ENCODE data around the gene IRF6. TPM values are rescaled to one million over a fixed set of nuclear protein-coding genes. Genes with fewer than 3 reads are reported as not detected.

IRF6 gene
- total RNA-seq, 1 experiment from 2014 or later: 44.1 TPM

DNA sequence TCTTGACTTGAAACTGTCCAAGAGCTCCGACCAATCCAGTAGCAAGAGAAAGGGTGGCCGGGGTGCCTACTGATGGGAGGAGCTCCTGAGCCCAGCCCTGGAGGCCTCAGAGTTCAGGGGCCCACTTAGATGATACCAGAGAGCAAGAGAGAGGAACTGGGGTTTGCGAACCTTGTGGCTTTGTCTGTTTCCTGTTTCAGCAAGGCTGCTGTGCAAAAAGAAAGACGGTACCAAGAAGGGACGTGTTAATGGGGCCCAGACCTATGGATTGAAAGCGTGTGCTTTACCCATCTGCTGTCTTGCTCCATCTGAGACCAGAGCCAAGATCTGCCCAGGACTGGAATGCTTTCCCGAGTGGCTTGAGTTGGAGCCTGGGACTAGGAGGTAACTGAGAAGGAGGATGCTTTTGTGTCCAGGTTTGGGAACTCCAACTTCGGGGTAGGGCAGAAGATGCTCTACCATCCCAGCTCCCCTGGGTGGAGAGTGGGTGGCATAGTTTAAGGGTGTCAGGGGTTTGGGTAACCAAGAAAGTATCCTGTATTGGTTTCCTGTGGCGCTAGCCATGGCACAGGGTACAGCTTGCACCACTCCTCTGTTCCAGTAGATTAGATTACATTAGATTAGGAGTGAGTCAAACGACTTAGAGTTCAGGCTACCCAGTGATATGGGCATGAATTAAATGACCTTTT lies 49.9 kb downstream of the IRF6 start, which contains the start of gene TRAF3IP3:
Gene TRAF3IP3 (plus strand): TSS at position 128 of the 689 bp plus-strand sequence. CDS start 3,987 bp downstream, outside the sequence.
- no TSS peak for BruUV-seq (replicated peaks)
- no peak within 1 kb of the TSS for H3K4me3 Mint-ChIP-seq (ENCODE audit: low read depth, unreplicated experiment)

DNA sequence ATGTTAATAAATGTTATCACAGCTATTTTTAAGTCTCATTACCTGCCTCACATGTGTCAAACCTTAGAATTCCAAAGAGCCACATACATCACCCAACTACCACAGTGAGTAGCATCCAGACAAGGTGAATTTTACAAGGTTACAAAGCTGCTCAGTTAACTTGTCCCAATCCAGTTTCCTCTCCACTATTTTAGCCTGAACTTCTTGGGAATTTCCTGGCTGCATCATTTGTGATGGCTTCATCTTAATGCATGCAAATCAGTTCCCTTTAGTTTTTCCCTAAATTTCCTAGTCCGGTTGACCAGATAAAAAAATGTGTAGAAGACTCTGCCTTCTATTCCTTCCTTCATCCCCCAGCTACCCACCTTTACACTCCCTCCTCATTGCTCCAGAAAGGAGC lies 50.7 kb downstream of the IRF6 start:
- no peaks in the 10 kb centered on the region for H3K36me3 Mint-ChIP-seq (ENCODE audit: insufficient read depth, unreplicated experiment)
- intact Hi-C loops (cut with micrococcal nuclease; ENCODE audit: unreplicated experiment): no loop called here
- CTCF ChIA-PET: interaction anchor here (0.5 to 1.4 kb wide), 2 partner anchors 8 to 618 kb away, joined by 3 read pairs; no protein-coding TSS in a partner anchor

More for the DNA sequence above, 49.9 kb downstream of the IRF6 start, which contains the start of gene TRAF3IP3:
- intact Hi-C loops (cut with micrococcal nuclease; ENCODE audit: unreplicated experiment): no loop called here
- Mint-ChIP-seq H3K27me3 (ENCODE audit: unreplicated experiment) (peaks cover 28% of the 10 kb centered on the region), H3K36me3 (ENCODE audit: insufficient read depth, unreplicated experiment) (no peaks in the 10 kb centered on the region), H3K4me1 (ENCODE audit: low read depth, unreplicated experiment) (no peaks in the 10 kb centered on the region), H3K27ac (ENCODE audit: unreplicated experiment) (no peak within 1 kb of the TSS), H3K9me3 (ENCODE audit: low read depth, unreplicated experiment) (no peaks in the 10 kb centered on the region)
- CTCF ChIA-PET: no interaction called here
- no peak for DNase-seq
- TF ChIP-seq, protein P1, sequence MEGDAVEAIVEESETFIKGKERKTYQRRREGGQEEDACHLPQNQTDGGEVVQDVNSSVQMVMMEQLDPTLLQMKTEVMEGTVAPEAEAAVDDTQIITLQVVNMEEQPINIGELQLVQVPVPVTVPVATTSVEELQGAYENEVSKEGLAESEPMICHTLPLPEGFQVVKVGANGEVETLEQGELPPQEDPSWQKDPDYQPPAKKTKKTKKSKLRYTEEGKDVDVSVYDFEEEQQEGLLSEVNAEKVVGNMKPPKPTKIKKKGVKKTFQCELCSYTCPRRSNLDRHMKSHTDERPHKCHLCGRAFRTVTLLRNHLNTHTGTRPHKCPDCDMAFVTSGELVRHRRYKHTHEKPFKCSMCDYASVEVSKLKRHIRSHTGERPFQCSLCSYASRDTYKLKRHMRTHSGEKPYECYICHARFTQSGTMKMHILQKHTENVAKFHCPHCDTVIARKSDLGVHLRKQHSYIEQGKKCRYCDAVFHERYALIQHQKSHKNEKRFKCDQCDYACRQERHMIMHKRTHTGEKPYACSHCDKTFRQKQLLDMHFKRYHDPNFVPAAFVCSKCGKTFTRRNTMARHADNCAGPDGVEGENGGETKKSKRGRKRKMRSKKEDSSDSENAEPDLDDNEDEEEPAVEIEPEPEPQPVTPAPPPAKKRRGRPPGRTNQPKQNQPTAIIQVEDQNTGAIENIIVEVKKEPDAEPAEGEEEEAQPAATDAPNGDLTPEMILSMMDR (IDR thresholded peaks at IDR 0.05; ENCODE audit: unreplicated experiment): no peak

DNA sequence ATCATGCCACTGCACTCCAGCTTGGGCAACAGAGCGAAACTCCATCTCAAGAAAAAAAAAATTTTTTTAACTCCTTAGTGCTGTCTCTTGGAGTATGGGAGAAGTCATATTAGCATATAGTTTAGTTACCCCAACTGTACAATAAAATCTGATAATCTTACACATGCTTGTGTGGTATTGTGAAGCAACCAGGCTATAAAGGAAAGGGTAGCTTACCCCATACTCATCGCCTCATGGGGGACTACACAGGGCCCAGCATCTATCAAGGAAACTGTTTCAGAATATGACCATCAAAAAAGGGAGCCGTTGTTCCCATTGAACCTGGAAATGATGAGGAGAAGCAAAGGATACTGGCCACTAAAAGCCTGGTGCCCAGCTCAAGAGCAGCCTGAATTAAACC lies 53.1 kb downstream of the IRF6 start:
- intact Hi-C loops (cut with micrococcal nuclease; ENCODE audit: unreplicated experiment): no loop called here
- no peaks in the 10 kb centered on the region for H3K9me3 Mint-ChIP-seq (ENCODE audit: low read depth, unreplicated experiment)
- no TSS peak for BruUV-seq (replicated peaks)
- peaks cover 8% of the 10 kb centered on the region for H3K4me1 Mint-ChIP-seq (ENCODE audit: low read depth, unreplicated experiment)
- CTCF ChIA-PET: no interaction called here
- no peak overlapping the region for H3K4me3 Mint-ChIP-seq (ENCODE audit: low read depth, unreplicated experiment)
- H3K27me3 Mint-ChIP-seq (ENCODE audit: unreplicated experiment): peaks cover 1% of the 10 kb centered on the region
- no peak for DNase-seq
- H3K27ac Mint-ChIP-seq (ENCODE audit: unreplicated experiment): no peak overlapping the region
- no peaks in the 10 kb centered on the region for H3K36me3 Mint-ChIP-seq (ENCODE audit: insufficient read depth, unreplicated experiment)
- TF ChIP-seq, protein P1 (IDR thresholded peaks at IDR 0.05; ENCODE audit: unreplicated experiment): no peak

More for the DNA sequence above, 50.7 kb downstream of the IRF6 start:
- Mint-ChIP-seq H3K9me3 (ENCODE audit: low read depth, unreplicated experiment) (no peaks in the 10 kb centered on the region), H3K4me3 (ENCODE audit: low read depth, unreplicated experiment) (no peak overlapping the region), H3K27me3 (ENCODE audit: unreplicated experiment) (peaks cover 25% of the 10 kb centered on the region), H3K27ac (ENCODE audit: unreplicated experiment) (no peak overlapping the region), H3K4me1 (ENCODE audit: low read depth, unreplicated experiment) (no peaks in the 10 kb centered on the region)
- no peak for DNase-seq
- BruUV-seq (replicated peaks): no TSS peak
- TF ChIP-seq, protein P1 (IDR thresholded peaks at IDR 0.05; ENCODE audit: unreplicated experiment): no peak

DNA sequence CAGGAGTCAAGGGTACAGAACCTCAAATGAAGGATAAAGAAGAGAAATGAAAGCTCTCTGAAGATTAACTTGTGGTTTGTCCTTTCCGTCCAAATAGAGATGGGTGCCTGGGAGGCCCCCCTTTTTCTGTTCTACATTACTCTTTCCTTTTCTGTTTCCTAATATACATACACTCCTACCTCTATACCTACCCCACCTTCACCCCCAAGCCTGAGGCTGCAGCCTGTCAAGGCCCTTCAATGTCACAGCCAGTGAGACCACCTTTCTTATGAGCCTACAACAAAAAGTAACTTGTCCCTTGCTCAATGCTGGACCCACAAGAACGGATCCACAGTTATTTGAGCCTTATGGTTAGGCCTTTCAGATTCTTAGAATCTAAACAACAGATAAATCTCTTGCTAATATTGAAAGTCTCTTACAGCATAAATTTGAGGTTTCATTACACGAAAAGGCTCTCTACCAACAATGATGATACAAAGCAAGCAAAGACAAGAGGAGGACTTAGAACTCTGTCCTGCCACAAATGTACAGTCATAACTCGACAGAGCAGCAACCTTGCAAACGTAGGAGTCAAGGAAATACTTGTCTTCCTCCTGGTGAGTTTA lies 54.2 kb downstream of the IRF6 start:
- intact Hi-C loops (cut with micrococcal nuclease; ENCODE audit: unreplicated experiment): no loop called here
- CTCF ChIA-PET: no interaction called here

More for the DNA sequence above, 54.2 kb downstream of the IRF6 start:
- no TSS peak for BruUV-seq (replicated peaks)
- Mint-ChIP-seq H3K4me3 (ENCODE audit: low read depth, unreplicated experiment) (no peak overlapping the region), H3K4me1 (ENCODE audit: low read depth, unreplicated experiment) (peaks cover 9% of the 10 kb centered on the region), H3K36me3 (ENCODE audit: insufficient read depth, unreplicated experiment) (no peaks in the 10 kb centered on the region), H3K27ac (ENCODE audit: unreplicated experiment) (no peak overlapping the region), H3K9me3 (ENCODE audit: low read depth, unreplicated experiment) (no peaks in the 10 kb centered on the region), H3K27me3 (ENCODE audit: unreplicated experiment) (no peaks in the 10 kb centered on the region)
- no peak for DNase-seq
- TF ChIP-seq, protein P1 (IDR thresholded peaks at IDR 0.05; ENCODE audit: unreplicated experiment): no peak
